Midbrain (tissue), 1 donor: ENCODE data around the gene WDR46.

Source experiments
- DNase-seq: peaks from one replicate; lab custom pipeline; 2025; lab: John Stamatoyannopoulos, UW

The WDR46 gene

GRCh38 chr6:33288921-33289783 is at the start of gene WDR46, which contains the start of gene PFDN6:
Gene WDR46 (minus strand): TSS chr6:33289239. CDS start chr6:33289170, 69 bp downstream.
Gene PFDN6 (plus strand): TSS chr6:33289601. CDS start chr6:33289857, 256 bp downstream.
- peak; percentile 97 for DNase-seq

DNA sequence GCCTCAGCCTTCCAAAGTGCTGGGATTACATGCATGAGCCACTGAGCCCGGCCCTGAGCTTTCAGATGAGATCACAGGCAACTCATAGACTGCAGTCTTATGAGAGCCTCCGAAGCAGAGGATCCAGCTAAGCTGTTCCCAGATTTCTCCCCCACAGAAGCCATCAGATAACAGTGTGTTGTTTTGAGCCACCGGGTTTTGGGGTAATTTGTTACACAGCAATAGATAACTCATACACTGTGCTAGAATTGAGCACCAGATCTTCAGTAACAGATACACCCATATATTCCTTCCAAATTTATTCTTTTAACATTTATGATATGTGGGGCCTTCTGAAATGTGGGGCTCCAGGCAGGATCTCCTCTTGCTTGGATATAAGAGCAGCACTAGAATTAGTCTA is 47.5 kb upstream of the WDR46 start:
- no peak for DNase-seq

- no peak for DNase-seq
These were observed 46.9 kb upstream of the WDR46 start for GRCh38 chr6:33335916-33336315.

GRCh38 chr6:33333666-33334065 is 44.6 kb upstream of the WDR46 start:
- no peak for DNase-seq

GRCh38 chr6:33330736-33331135 is 41.7 kb upstream of the WDR46 start:
- DNase-seq, result no peak

- no peak for DNase-seq
These were observed 40.0 kb upstream of the WDR46 start for GRCh38 chr6:33329058-33329457.

DNA sequence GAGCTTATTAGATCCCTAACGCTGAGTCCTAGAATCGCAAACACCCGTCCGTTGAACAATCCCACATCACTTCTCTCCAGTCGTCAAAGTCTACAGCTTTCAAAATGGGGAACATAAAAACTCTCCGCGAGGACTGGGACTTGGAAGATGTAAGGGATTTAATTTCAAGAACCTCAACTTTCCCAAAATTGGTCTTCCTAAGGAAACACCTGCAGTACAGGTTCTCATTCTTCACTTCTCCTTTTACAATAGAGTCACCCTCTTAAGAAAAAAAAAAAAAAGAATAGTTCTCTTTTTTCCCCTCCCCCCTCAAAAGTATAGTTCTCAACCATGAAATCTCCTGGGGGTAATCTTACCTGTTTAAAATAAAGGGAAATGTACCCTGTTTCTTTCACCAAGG is 35.1 kb upstream of the WDR46 start:
- DNase-seq, result no peak

DNA sequence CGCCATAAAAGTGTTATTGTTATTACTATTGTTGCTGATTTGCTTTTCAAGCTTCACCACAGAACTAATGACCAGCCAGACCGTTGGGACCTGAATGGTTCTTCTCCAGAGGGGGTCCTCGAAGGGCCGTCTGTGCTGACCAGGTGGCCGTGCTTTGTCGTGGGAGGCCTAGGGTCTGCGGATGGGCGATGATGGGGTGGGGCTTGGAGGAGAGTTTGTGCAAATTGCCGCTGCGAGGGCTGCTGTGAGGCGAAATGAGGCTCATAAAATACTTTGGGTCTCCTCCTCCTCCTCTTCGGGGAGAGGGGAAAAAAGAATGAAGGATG is 34.5 kb upstream of the WDR46 start:
- no peak for DNase-seq

- no peak for DNase-seq
These were observed 32.2 kb upstream of the WDR46 start for GRCh38 chr6:33321227-33321626.

- DNase-seq, result no peak
These were observed 31.5 kb upstream of the WDR46 start for GRCh38 chr6:33320315-33321181.

- no peak for DNase-seq
These were observed 30.9 kb upstream of the WDR46 start for GRCh38 chr6:33319939-33320314.

DNA sequence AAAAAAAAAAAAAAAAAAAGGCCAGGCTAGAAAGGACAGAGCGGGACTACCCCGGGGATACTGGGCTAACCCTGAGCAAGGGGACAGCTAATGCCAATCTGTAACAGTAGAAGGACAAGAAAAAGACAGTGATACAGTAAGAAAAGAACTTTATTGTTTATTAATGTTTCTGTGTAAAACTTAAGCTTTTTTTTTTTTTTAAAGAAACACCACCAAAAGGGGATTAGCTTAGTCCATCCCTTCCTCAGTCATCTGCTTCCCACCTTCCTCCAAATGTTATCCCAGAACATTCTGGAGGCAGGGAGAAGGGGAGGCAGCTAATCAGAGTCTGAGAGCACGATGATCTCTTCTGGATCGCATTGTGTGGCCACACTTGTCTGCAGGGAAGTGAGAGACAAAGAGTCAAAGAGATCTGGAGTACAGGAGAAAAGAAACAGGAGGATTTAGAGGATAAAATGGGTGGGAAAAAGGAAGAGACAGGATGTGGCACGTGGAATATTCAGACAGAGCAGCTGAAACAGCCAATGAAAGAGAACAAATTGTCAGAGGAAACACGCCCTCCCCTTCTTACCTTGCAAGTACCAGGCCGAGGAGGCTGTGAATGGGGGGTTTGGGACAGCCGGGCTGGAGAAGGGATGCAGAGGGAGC is 29.5 kb upstream of the WDR46 start:
- no peak for DNase-seq

- peak; percentile 99 for DNase-seq
These were observed 28.8 kb upstream of the WDR46 start, which contains the start of gene ZBTB22 for GRCh38 chr6:33317669-33318425. Gene ZBTB22 (minus strand): TSS chr6:33317744. CDS start chr6:33316916, 828 bp downstream.

- peak; percentile 72 for DNase-seq
These were observed 28.3 kb upstream of the WDR46 start for GRCh38 chr6:33317419-33317668.

GRCh38 chr6:33316603-33317418 is 27.8 kb upstream of the WDR46 start:
- DNase-seq, result no peak

DNA sequence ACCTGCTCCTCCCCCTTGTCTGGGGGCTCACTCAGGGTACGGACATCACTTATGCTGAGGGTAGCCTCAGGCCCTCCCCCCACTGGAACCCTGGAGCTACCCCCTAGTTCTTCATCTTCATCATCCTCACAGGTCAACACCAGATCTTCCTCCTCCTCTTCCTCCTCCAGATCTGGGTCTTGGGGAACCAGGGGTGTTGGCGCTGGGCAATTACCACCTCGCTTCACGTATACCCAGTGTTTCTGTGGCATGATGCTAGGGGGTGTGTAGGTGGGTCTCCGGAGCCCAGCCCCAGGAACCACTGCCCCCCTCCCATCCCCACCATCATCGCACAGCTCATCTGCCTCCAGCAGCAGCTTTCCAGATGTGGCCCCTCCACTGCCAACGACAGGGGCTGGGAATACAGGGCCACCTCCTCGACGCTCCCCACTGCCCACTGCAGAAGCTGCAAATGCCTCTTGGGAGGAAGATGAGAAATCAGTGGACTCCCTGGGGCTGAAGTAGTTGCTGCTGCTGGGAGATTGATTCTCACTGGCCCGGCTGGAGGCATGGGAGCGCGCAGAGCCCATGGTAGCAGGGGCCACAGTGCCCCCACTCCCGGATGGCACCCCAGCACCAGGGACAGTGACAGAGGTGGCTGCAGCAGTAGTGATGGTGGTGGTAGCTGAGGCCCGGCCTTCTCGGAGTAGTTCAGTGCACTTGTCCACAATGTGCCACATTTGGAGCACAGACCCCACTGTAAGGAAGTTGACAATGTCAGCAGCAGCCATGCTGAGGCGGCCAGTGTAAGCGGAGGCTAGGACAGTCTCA is 27.0 kb upstream of the WDR46 start:
- DNase-seq, result no peak

GRCh38 chr6:33314943-33315792 is 26.1 kb upstream of the WDR46 start:
- DNase-seq, result no peak

DNA sequence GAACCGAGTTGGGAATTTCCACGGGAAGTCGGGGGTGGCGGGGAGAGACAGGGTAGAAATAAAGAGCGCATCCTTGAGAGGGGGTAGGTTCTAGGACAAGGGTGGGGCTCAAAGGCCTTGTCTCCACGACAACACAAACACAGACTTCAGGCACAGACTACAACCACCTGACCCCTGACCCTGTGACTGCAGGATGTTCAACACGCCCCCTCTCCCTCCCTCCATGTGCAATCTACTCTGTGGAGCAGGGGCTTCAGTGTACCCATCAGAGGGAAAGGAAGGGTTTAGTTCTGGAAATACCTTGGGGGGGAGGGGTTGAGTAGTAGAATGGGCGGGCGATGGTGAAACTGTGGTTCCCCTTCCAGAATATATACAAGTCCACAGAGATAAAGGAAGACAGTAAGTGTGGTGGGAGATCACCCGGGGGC is 25.5 kb upstream of the WDR46 start:
- DNase-seq, result no peak
